WTC11 (cell line): ENCODE measurements around the gene NUDT12. TPM values are rescaled to one million over a fixed set of nuclear protein-coding genes. Genes with fewer than 3 reads are reported as not detected.

Experiments used
- ATAC-seq: fragments of 200-7000 bp; cut with Tn5 transposase; 2 replicates; pipeline ENCODE4 v1.10.0; 2021; ENCODE audit warnings: mild to moderate bottlenecking, moderate library complexity
- CTCF ChIA-PET: fragments of 300-600 bp; sonication (Branson Sonifier 250); formaldehyde crosslinking; loops from one replicate; lab custom pipeline; 2021; ENCODE audit warnings: antibody characterized with exemption; lab: Charles Lee
- POLR2A ChIA-PET: fragments of 350-600 bp; sonication (Branson Sonifier 250); formaldehyde crosslinking; loops from one replicate; lab custom pipeline; 2021; ENCODE audit warnings: antibody characterized with exemption; lab: Charles Lee
- DNase-seq: peaks from one replicate; pipeline ENCODE4 v3.0.0; 2021; ENCODE audit warnings: low spot score
- H3K27ac Mint-ChIP-seq: 2 replicates; pipeline ENCODE4 v1.8.0; 2021; ENCODE audit warnings: mixed read lengths
- H3K27me3 Mint-ChIP-seq: 2 replicates; pipeline ENCODE4 v1.8.0; 2021; ENCODE audit warnings: low read depth, mild to moderate bottlenecking, moderate library complexity, mixed read lengths
- H3K36me3 Mint-ChIP-seq: 2 replicates; pipeline ENCODE4 v1.8.0; 2021; ENCODE audit warnings: mixed read lengths
- H3K4me1 Mint-ChIP-seq: 2 replicates; pipeline ENCODE4 v1.8.0; 2022; ENCODE audit warnings: mixed read lengths
- H3K4me3 Mint-ChIP-seq: 2 replicates; pipeline ENCODE4 v1.8.0; 2021; ENCODE audit warnings: mild to moderate bottlenecking, moderate library complexity, mixed read lengths
- H3K9me3 Mint-ChIP-seq: 2 replicates; pipeline ENCODE4 v1.8.0; 2021; ENCODE audit warnings: mixed read lengths
- ETV6 ChIP-seq: sonication (generic); formaldehyde crosslinking; IDR thresholded peaks from 2 replicates; pipeline ENCODE4 v1.8.1; 2022; ENCODE audit warnings: mild to moderate bottlenecking, missing genetic modification reagents
- KAT7 ChIP-seq: sonication (generic); formaldehyde crosslinking; IDR thresholded peaks from 2 replicates; pipeline ENCODE4 v1.8.1; 2023; ENCODE audit warnings: missing genetic modification reagents, mild to moderate bottlenecking, borderline replicate concordance
- MXD4 ChIP-seq: fragments of 250-450 bp; sonication (Bioruptor Pico); IDR thresholded peaks from 2 replicates; pipeline ENCODE4 v1.8.0; 2021; ENCODE audit warnings: mild to moderate bottlenecking, moderate library complexity, borderline replicate concordance
- PRRX2 ChIP-seq: fragments of 250-450 bp; sonication (Bioruptor Pico); IDR thresholded peaks from 2 replicates; pipeline ENCODE4 v1.8.0; 2021; ENCODE audit warnings: mild to moderate bottlenecking
- RELA ChIP-seq: sonication (generic); formaldehyde crosslinking; IDR thresholded peaks from 2 replicates; pipeline ENCODE4 v1.8.1; 2022; ENCODE audit warnings: missing genetic modification reagents, mild to moderate bottlenecking, borderline replicate concordance
- ZBTB21 ChIP-seq: sonication (generic); formaldehyde crosslinking; IDR thresholded peaks from 2 replicates; pipeline ENCODE4 v1.8.1; 2023; ENCODE audit warnings: mild to moderate bottlenecking, missing genetic modification reagents, borderline replicate concordance
- ZNF219 ChIP-seq: sonication (generic); formaldehyde crosslinking; IDR thresholded peaks from 2 replicates; pipeline ENCODE4 v1.8.0; 2023; ENCODE audit warnings: missing genetic modification reagents, mild to moderate bottlenecking, borderline replicate concordance
- ZNF263 ChIP-seq: sonication (generic); formaldehyde crosslinking; IDR thresholded peaks from 2 replicates; pipeline ENCODE4 v1.8.1; 2022; ENCODE audit warnings: low read depth, mild to moderate bottlenecking, moderate library complexity, missing genetic modification reagents
- ZNF423 ChIP-seq: fragments of 250-450 bp; sonication (Bioruptor Pico); IDR thresholded peaks from 2 replicates; pipeline ENCODE4 v2.1.2; 2022; ENCODE audit warnings: mild to moderate bottlenecking, moderate library complexity
- total RNA-seq: library from RNA; stranded (reverse); gene quantifications from 3 replicates; pipeline ENCODE4 v1.2.3, GENCODE V29; 2021
- TF ChIP-seq, protein P1 (sequence below): fragments of 200-600 bp; IDR thresholded peaks from 2 replicates; pipeline ENCODE4 v1.8.0; 2022; ENCODE audit warnings: antibody characterized with exemption
- TF ChIP-seq, protein P2 (sequence below): sonication (generic); formaldehyde crosslinking; IDR thresholded peaks from 2 replicates; pipeline ENCODE4 v1.8.1; 2023; ENCODE audit warnings: mild to moderate bottlenecking, moderate library complexity, missing genetic modification reagents
- TF ChIP-seq, protein P3 (sequence below): sonication (generic); formaldehyde crosslinking; conservative IDR thresholded peaks from 2 replicates; pipeline ENCODE4 v1.8.1; 2022; ENCODE audit warnings: mild to moderate bottlenecking, missing genetic modification reagents
- TF ChIP-seq, protein P4 (sequence below): sonication (generic); formaldehyde crosslinking; IDR thresholded peaks from 2 replicates; pipeline ENCODE4 v1.8.1; 2022; ENCODE audit warnings: low read depth, mild to moderate bottlenecking, moderate library complexity, missing genetic modification reagents, borderline replicate concordance
- TF ChIP-seq, protein P5 (sequence below): sonication (generic); formaldehyde crosslinking; IDR thresholded peaks from 2 replicates; pipeline ENCODE4 v1.8.0; 2022; ENCODE audit warnings: mild to moderate bottlenecking, missing genetic modification reagents
- TF ChIP-seq, protein P6 (sequence below): sonication (generic); formaldehyde crosslinking; IDR thresholded peaks from 2 replicates; pipeline ENCODE4 v1.8.1; 2023; ENCODE audit warnings: mild to moderate bottlenecking, missing genetic modification reagents, moderate library complexity
- TF ChIP-seq, protein P7 (sequence below): sonication (generic); formaldehyde crosslinking; IDR thresholded peaks from 2 replicates; pipeline ENCODE4 v1.8.0; 2023; ENCODE audit warnings: missing genetic modification reagents
- TF ChIP-seq, protein P8 (sequence below): sonication (generic); formaldehyde crosslinking; IDR thresholded peaks from 2 replicates; pipeline ENCODE4 v1.8.1; 2023; ENCODE audit warnings: mild to moderate bottlenecking, missing genetic modification reagents

NUDT12 gene
- total RNA-seq, 1 experiment from 2014 or later: 16.0 TPM

DNA sequence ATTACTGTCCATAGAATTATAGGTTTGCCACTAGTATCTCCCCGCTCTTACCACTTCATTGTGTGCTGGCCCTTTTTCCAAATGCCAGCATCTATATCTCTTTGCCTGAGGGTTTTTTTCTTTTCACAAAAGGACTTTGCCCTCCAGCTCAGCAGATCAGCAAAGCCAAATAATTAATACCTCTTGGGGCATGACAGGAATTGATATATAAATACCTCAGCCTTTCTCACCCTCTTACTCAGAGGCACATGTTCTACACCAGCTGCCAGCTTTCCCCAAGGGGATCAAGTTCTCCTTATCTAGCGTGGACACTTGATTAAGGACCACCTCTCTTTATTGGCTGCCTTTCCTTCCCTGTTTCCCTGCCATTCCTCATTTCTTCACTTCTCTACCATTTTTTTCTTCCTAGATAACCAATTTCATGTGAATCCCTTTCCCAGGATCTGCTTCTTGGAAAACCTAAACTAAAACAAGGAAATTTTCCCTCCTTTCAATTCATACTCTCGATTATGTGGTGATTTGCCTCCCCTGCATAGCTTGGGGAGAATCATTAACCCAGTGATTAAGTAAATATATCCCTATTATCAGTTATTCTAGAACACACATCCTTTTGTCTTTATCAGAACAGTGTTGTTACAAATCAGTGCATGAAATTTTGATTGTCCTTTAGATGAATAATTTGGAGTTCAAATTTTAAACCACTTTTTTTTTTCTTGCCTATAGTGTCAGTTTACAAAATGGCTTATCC is 6.9 kb upstream of the NUDT12 start (continued):
- TF ChIP-seq, protein P1, sequence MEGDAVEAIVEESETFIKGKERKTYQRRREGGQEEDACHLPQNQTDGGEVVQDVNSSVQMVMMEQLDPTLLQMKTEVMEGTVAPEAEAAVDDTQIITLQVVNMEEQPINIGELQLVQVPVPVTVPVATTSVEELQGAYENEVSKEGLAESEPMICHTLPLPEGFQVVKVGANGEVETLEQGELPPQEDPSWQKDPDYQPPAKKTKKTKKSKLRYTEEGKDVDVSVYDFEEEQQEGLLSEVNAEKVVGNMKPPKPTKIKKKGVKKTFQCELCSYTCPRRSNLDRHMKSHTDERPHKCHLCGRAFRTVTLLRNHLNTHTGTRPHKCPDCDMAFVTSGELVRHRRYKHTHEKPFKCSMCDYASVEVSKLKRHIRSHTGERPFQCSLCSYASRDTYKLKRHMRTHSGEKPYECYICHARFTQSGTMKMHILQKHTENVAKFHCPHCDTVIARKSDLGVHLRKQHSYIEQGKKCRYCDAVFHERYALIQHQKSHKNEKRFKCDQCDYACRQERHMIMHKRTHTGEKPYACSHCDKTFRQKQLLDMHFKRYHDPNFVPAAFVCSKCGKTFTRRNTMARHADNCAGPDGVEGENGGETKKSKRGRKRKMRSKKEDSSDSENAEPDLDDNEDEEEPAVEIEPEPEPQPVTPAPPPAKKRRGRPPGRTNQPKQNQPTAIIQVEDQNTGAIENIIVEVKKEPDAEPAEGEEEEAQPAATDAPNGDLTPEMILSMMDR: no peak
- TF ChIP-seq ZNF263 (CRISPR knock-in tag): no peak
- no peak for TF ChIP-seq ZNF423
- TF ChIP-seq, protein P2, sequence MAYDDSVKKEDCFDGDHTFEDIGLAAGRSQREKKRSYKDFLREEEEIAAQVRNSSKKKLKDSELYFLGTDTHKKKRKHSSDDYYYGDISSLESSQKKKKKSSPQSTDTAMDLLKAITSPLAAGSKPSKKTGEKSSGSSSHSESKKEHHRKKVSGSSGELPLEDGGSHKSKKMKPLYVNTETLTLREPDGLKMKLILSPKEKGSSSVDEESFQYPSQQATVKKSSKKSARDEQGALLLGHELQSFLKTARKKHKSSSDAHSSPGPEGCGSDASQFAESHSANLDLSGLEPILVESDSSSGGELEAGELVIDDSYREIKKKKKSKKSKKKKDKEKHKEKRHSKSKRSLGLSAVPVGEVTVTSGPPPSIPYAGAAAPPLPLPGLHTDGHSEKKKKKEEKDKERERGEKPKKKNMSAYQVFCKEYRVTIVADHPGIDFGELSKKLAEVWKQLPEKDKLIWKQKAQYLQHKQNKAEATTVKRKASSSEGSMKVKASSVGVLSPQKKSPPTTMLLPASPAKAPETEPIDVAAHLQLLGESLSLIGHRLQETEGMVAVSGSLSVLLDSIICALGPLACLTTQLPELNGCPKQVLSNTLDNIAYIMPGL (CRISPR knock-in tag): no peak
- no peak for TF ChIP-seq ZBTB21 (CRISPR knock-in tag)
- TF ChIP-seq, protein P3, sequence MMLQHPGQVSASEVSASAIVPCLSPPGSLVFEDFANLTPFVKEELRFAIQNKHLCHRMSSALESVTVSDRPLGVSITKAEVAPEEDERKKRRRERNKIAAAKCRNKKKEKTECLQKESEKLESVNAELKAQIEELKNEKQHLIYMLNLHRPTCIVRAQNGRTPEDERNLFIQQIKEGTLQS (CRISPR knock-in tag): no peak
- TF ChIP-seq ETV6 (CRISPR knock-in tag): no peak
- TF ChIP-seq RELA: no peak

DNA sequence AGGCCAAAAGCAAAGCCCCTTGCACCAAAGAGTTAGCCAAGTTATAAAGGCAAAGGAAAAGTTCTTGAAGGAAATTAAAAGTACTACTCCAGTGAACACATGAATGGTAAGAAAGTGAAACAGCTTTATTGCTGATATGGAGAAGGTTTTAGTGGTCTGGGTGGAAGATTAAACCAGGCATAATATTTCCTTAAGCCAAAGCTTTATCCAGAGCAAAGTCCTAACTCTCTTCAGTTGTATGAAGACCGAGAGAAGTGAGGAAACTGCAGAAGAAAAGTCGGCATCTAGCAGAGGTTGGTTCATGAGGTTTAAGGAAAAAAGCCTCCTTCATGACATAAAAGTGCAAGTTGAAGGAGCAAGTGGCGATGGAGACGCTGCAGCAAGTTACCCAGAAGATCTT is 3.1 kb upstream of the NUDT12 start:
- Mint-ChIP-seq H3K27me3 (no peaks in the 10 kb centered on the region), H3K4me3 (no peak overlapping the region), H3K27ac (no peak overlapping the region), H3K36me3 (no peaks in the 10 kb centered on the region), H3K4me1 (peaks cover 30% of the 10 kb centered on the region), H3K9me3 (peaks cover 5% of the 10 kb centered on the region)
- DNase-seq (no peak), ATAC-seq (no peak)
- POLR2A ChIA-PET: no interaction called here
- CTCF ChIA-PET: no interaction called here
- TF ChIP-seq, protein P4, sequence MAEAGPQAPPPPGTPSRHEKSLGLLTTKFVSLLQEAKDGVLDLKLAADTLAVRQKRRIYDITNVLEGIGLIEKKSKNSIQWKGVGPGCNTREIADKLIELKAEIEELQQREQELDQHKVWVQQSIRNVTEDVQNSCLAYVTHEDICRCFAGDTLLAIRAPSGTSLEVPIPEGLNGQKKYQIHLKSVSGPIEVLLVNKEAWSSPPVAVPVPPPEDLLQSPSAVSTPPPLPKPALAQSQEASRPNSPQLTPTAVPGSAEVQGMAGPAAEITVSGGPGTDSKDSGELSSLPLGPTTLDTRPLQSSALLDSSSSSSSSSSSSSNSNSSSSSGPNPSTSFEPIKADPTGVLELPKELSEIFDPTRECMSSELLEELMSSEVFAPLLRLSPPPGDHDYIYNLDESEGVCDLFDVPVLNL (CRISPR knock-in tag): no peak
- TF ChIP-seq, protein P5, sequence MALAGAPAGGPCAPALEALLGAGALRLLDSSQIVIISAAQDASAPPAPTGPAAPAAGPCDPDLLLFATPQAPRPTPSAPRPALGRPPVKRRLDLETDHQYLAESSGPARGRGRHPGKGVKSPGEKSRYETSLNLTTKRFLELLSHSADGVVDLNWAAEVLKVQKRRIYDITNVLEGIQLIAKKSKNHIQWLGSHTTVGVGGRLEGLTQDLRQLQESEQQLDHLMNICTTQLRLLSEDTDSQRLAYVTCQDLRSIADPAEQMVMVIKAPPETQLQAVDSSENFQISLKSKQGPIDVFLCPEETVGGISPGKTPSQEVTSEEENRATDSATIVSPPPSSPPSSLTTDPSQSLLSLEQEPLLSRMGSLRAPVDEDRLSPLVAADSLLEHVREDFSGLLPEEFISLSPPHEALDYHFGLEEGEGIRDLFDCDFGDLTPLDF: no peak

DNA sequence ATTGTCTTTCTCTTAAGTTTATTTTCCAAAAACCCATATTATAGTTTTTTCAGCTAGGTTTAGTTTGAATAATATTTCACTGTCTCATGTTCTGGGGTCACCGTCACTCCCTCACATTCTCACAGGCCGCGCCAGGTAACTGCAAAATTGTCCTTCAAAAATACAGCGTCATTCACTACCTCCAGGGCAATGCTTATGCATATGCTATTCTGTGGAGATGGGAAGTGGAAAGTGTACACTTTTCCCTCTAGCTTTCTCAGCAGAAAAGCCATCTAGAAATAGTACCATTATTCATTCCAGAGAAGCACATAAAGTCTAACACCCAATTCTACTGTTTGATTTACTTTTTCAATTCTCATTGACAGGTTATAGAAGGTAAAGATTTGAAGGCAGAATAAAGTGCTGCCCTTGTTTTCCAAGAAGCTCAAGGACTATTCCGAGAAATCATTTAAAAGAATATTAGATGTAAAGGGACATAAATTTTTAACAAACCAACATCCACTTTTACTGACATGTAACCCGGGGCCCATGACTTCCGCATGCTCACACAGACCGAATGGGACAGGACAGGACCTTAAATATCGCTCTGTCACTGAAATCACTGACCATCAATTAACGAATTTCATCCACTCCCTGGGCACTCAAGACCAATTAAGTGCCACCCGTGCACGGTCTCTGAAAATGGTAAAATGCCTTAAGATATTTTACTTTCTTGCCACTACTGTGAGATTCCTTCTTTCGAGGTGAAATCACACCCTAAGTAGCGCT is 720 bp downstream of the NUDT12 start:
- ChIA-PET POLR2A (interaction anchor here (0.6 kb wide), 1 partner anchor 244 kb away, joined by 4 read pairs; no protein-coding TSS in a partner anchor), CTCF (no interaction called here)
- peak overlapping the region; percentile 66 for H3K27ac Mint-ChIP-seq
- peaks cover 30% of the 10 kb centered on the region for H3K4me1 Mint-ChIP-seq
- no peak for DNase-seq
- H3K36me3 Mint-ChIP-seq: no peaks in the 10 kb centered on the region
- TF ChIP-seq PRRX2 (CRISPR knock-in tag): no peak
- TF ChIP-seq, protein P6, sequence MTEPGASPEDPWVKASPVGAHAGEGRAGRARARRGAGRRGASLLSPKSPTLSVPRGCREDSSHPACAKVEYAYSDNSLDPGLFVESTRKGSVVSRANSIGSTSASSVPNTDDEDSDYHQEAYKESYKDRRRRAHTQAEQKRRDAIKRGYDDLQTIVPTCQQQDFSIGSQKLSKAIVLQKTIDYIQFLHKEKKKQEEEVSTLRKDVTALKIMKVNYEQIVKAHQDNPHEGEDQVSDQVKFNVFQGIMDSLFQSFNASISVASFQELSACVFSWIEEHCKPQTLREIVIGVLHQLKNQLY (CRISPR knock-in tag): no peak
- no peak for TF ChIP-seq MXD4 (CRISPR knock-in tag)
- TF ChIP-seq, protein P7, sequence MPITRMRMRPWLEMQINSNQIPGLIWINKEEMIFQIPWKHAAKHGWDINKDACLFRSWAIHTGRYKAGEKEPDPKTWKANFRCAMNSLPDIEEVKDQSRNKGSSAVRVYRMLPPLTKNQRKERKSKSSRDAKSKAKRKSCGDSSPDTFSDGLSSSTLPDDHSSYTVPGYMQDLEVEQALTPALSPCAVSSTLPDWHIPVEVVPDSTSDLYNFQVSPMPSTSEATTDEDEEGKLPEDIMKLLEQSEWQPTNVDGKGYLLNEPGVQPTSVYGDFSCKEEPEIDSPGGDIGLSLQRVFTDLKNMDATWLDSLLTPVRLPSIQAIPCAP (CRISPR knock-in tag): no peak
- TF ChIP-seq, protein P8, sequence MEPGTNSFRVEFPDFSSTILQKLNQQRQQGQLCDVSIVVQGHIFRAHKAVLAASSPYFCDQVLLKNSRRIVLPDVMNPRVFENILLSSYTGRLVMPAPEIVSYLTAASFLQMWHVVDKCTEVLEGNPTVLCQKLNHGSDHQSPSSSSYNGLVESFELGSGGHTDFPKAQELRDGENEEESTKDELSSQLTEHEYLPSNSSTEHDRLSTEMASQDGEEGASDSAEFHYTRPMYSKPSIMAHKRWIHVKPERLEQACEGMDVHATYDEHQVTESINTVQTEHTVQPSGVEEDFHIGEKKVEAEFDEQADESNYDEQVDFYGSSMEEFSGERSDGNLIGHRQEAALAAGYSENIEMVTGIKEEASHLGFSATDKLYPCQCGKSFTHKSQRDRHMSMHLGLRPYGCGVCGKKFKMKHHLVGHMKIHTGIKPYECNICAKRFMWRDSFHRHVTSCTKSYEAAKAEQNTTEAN: no peak
- TF ChIP-seq ZNF219: no peak
- TF ChIP-seq KAT7 (CRISPR knock-in tag): no peak
- no peak for TF ChIP-seq ETV6 (CRISPR knock-in tag)
- no peak for TF ChIP-seq ZNF263 (CRISPR knock-in tag)
- no peaks in the 10 kb centered on the region for H3K27me3 Mint-ChIP-seq
- H3K9me3 Mint-ChIP-seq: no peaks in the 10 kb centered on the region
- ATAC-seq: peak; percentile 12
- peak overlapping the region; percentile 88 for H3K4me3 Mint-ChIP-seq
